H9 (cell line): Measurements from ENCODE around the gene RPS4Y2. TPM values are rescaled to one million over a fixed set of nuclear protein-coding genes. Genes with fewer than 3 reads are reported as not detected.

Source experiments
- DNase-seq: peaks from one replicate; pipeline ENCODE4 v3.0.0-alpha.2; 2017
- H2AFZ ChIP-seq: one replicate; pipeline ENCODE4 v1.6.1; 2013; ENCODE audit warnings: mild to moderate bottlenecking, low read length, control low read depth, moderate library complexity
- H2AK5ac ChIP-seq: 2 replicates; pipeline ENCODE4 v1.6.1; 2013; ENCODE audit warnings: low read length, control low read depth, mixed read lengths; ENCODE audit not compliant: insufficient read length
- H2BK120ac ChIP-seq: one replicate; pipeline ENCODE4 v1.6.1; 2013; ENCODE audit warnings: low read depth, mild to moderate bottlenecking, low read length, control low read depth, inconsistent platforms; ENCODE audit not compliant: poor library complexity, severe bottlenecking
- H2BK12ac ChIP-seq: 2 replicates; pipeline ENCODE4 v1.6.1; 2013; ENCODE audit warnings: low read length, control low read depth, mixed read lengths, low read depth; ENCODE audit not compliant: insufficient read length
- H2BK15ac ChIP-seq: 2 replicates; pipeline ENCODE4 v1.6.1; 2013; ENCODE audit warnings: low read depth, low read length, control low read depth
- H2BK20ac ChIP-seq: one replicate; pipeline ENCODE4 v1.6.1; 2013; ENCODE audit warnings: low read depth, mild to moderate bottlenecking, low read length, control low read depth, inconsistent platforms; ENCODE audit not compliant: poor library complexity, severe bottlenecking
- H2BK5ac ChIP-seq: 2 replicates; pipeline ENCODE4 v1.6.1; 2013; ENCODE audit warnings: low read length, control low read depth, mixed read lengths; ENCODE audit not compliant: insufficient read length
- H3K14ac ChIP-seq: 2 replicates; pipeline ENCODE4 v1.6.1; 2013; ENCODE audit warnings: low read length, control low read depth; ENCODE audit not compliant: insufficient read depth
- H3K18ac ChIP-seq: 2 replicates; pipeline ENCODE4 v1.6.1; 2013; ENCODE audit warnings: low read depth, mild to moderate bottlenecking, mixed read lengths, low read length, control low read depth; ENCODE audit not compliant: insufficient read length
- H3K23ac ChIP-seq: 2 replicates; pipeline ENCODE4 v1.6.1; 2013; ENCODE audit warnings: low read length, control low read depth, mixed read lengths, low read depth; ENCODE audit not compliant: insufficient read length
- H3K23me2 ChIP-seq: 2 replicates; pipeline ENCODE4 v1.6.1; 2013; ENCODE audit warnings: low read depth, mild to moderate bottlenecking, mixed read lengths, low read length, control low read depth; ENCODE audit not compliant: insufficient read length, poor library complexity, severe bottlenecking
- H3K27ac ChIP-seq: 2 replicates; pipeline ENCODE4 v1.5.1; 2013; ENCODE audit warnings: low read length, control low read depth, mixed read lengths, low read depth; ENCODE audit not compliant: insufficient read length
- H3K27me3 ChIP-seq: 2 replicates; pipeline ENCODE4 v1.6.1; 2013; ENCODE audit warnings: low read length, control low read depth, inconsistent platforms; ENCODE audit not compliant: insufficient read depth
- H3K4ac ChIP-seq: 2 replicates; pipeline ENCODE4 v1.6.1; 2013; ENCODE audit warnings: low read depth, mild to moderate bottlenecking, control low read depth, inconsistent platforms, low read length, moderate library complexity
- H3K4me1 ChIP-seq: 2 replicates; pipeline ENCODE4 v1.6.1; 2013; ENCODE audit warnings: low read length, control low read depth, inconsistent platforms; ENCODE audit not compliant: insufficient read depth
- H3K4me2 ChIP-seq: 2 replicates; pipeline ENCODE4 v1.6.1; 2013; ENCODE audit warnings: low read length, control low read depth, mixed read lengths; ENCODE audit not compliant: insufficient read length, insufficient read depth
- H3K56ac ChIP-seq: 2 replicates; pipeline ENCODE4 v1.6.1; 2013; ENCODE audit warnings: low read depth, mild to moderate bottlenecking, mixed read lengths, low read length, control low read depth; ENCODE audit not compliant: insufficient read length
- H3K79me1 ChIP-seq: 2 replicates; pipeline ENCODE4 v1.6.1; 2013; ENCODE audit warnings: low read depth, mild to moderate bottlenecking, moderate library complexity, low read length, control low read depth, inconsistent platforms; ENCODE audit not compliant: insufficient read depth, poor library complexity, severe bottlenecking
- H3K79me2 ChIP-seq: 2 replicates; pipeline ENCODE4 v1.6.1; 2013; ENCODE audit warnings: low read length, control low read depth, inconsistent platforms; ENCODE audit not compliant: insufficient read depth
- H3K9ac ChIP-seq: 2 replicates; pipeline ENCODE4 v1.6.1; 2013; ENCODE audit warnings: low read length, control low read depth, mixed read lengths; ENCODE audit not compliant: insufficient read length; ENCODE audit errors: extremely low read depth
- H3K9me3 ChIP-seq: one replicate; pipeline ENCODE4 v1.6.1; 2013; ENCODE audit warnings: low read depth, low read length, inconsistent platforms; ENCODE audit not compliant: control insufficient read depth
- H3T11ph ChIP-seq: one replicate; pipeline ENCODE4 v1.6.1; 2013; ENCODE audit warnings: mild to moderate bottlenecking, low read length, control low read depth, inconsistent platforms
- H4K20me1 ChIP-seq: one replicate; pipeline ENCODE4 v1.6.1; 2013; ENCODE audit not compliant: control insufficient read depth, insufficient read length, insufficient read depth
- H4K5ac ChIP-seq: 2 replicates; pipeline ENCODE4 v1.6.1; 2013; ENCODE audit warnings: low read depth, mild to moderate bottlenecking, mixed read lengths, low read length, control low read depth; ENCODE audit not compliant: insufficient read length
- H4K8ac ChIP-seq: replicated peaks from 2 replicates; pipeline ENCODE4 v1.6.1; 2013; ENCODE audit warnings: low read length, control low read depth, mixed read lengths, low read depth; ENCODE audit not compliant: insufficient read length
- H4K91ac ChIP-seq: 2 replicates; pipeline ENCODE4 v1.6.1; 2013; ENCODE audit warnings: low read depth, mild to moderate bottlenecking, moderate library complexity, mixed read lengths, low read length, control low read depth; ENCODE audit not compliant: insufficient read length
- H3K27ac Mint-ChIP-seq, 3 experiments: 2 replicates in 2 of 3; 3 replicates in 1 of 3; pipeline ENCODE4 v1.8.0; 2020 to 2021; ENCODE audit warnings: mixed read lengths in 3 of 3, mild to moderate bottlenecking in 1 of 3, moderate library complexity in 1 of 3
- H3K27me3 Mint-ChIP-seq: 2 replicates; pipeline ENCODE4 v1.8.0; 2021; ENCODE audit warnings: low read depth, mild to moderate bottlenecking, moderate library complexity, mixed read lengths
- H3K36me3 Mint-ChIP-seq, 3 experiments: 2 replicates in 2 of 3; 3 replicates in 1 of 3; pipeline ENCODE4 v1.8.0; 2020 to 2021; ENCODE audit warnings: low read depth in 3 of 3, mixed read lengths in 3 of 3; ENCODE audit not compliant: insufficient read depth in 1 of 3
- H3K4me1 Mint-ChIP-seq, 2 experiments: 2 replicates each; pipeline ENCODE4 v1.8.0; 2020; ENCODE audit warnings: mixed read lengths in 2 of 2
- H3K4me3 Mint-ChIP-seq, 2 experiments: 2 replicates in 1 of 2; 3 replicates in 1 of 2; pipeline ENCODE4 v1.8.0; 2020 to 2021; ENCODE audit warnings: mild to moderate bottlenecking in 2 of 2, mixed read lengths in 2 of 2, moderate library complexity in 1 of 2
- H3K9me3 Mint-ChIP-seq, 2 experiments: 2 replicates in 1 of 2; 3 replicates in 1 of 2; pipeline ENCODE4 v1.8.0; 2020; ENCODE audit warnings: mild to moderate bottlenecking in 2 of 2, mixed read lengths in 2 of 2, moderate library complexity in 1 of 2
- WGBS: extraction: QIAGEN DNeasy Blood & Tissue Kit; methylation state at CpG from one replicate; pipeline ENCODE4 v1.1.7; 2013; ENCODE audit warnings: missing lambda C conversion rate, low lambda C conversion rate, mixed read lengths; ENCODE audit not compliant: insufficient read length; ENCODE audit errors: extremely low coverage; 5-methylcytosine and 5-hydroxymethylcytosine counted together
- long read RNA-seq: library from polyadenylated mRNA; unstranded; transcript quantifications from one replicate; pipeline ENCODE4 v2.0.0, GENCODE V29; 2020
- total RNA-seq: library from RNA; stranded (reverse); gene quantifications from 2 replicates; pipeline ENCODE4 v1.2.1, GENCODE V29; 2021
- TF ChIP-seq, protein P1 (sequence below): fragments of 200-600 bp; sonication (generic); conservative IDR thresholded peaks from 3 replicates; pipeline ENCODE4 v1.8.0; 2021; ENCODE audit warnings: antibody characterized with exemption, mild to moderate bottlenecking

Gene RPS4Y2
- not detected in 2 replicates for total RNA-seq
- long read RNA-seq, result 0 reads

DNA sequence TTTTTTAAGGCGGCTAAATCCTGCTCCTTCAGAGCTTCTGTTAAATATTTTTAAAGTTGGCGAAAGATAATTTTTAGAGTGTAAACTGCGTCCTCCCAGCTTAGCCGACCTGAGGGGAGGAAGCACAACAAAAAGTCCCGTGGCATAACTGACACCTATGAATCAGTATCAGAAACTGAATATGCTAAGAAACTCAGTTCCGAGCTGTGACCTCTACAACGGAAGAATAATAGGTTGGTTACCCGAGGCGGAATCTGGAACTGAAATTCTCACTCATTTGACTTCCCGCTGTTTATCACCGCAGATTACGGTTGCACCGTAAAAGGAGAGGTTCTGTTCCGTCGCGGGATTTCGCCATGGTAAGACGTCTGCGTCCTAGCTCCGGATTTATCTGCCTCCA lies at the start of gene RPS4Y2:
RPS4Y2 (plus strand) TSS at position 301 of the 400 bp plus-strand sequence; CDS start at position 357, 56 bp downstream.
- no CpG with 5 or more reads among the region's 20 CpGs for WGBS
- TF ChIP-seq, protein P1, sequence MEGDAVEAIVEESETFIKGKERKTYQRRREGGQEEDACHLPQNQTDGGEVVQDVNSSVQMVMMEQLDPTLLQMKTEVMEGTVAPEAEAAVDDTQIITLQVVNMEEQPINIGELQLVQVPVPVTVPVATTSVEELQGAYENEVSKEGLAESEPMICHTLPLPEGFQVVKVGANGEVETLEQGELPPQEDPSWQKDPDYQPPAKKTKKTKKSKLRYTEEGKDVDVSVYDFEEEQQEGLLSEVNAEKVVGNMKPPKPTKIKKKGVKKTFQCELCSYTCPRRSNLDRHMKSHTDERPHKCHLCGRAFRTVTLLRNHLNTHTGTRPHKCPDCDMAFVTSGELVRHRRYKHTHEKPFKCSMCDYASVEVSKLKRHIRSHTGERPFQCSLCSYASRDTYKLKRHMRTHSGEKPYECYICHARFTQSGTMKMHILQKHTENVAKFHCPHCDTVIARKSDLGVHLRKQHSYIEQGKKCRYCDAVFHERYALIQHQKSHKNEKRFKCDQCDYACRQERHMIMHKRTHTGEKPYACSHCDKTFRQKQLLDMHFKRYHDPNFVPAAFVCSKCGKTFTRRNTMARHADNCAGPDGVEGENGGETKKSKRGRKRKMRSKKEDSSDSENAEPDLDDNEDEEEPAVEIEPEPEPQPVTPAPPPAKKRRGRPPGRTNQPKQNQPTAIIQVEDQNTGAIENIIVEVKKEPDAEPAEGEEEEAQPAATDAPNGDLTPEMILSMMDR, result no peak
- H3K27me3 Mint-ChIP-seq, result no peaks in the 10 kb centered on the region

More for the DNA sequence above, at the start of gene RPS4Y2:
- H3K27ac ChIP-seq, result no peak within 1 kb of the TSS
- no peaks in the 10 kb centered on the region for H3K9me3 ChIP-seq
- Mint-ChIP-seq H3K4me3 (no peak within 1 kb of the TSS), H3K27ac (no peak within 1 kb of the TSS), H3K9me3 (no peaks in the 10 kb centered on the region), H3K36me3 (no peaks in the 10 kb centered on the region), H3K4me1 (no peaks in the 10 kb centered on the region)
- no peak within 1 kb of the TSS for H4K8ac ChIP-seq
- H2AK5ac ChIP-seq, result no peak within 1 kb of the TSS
- no peak within 1 kb of the TSS for H2BK20ac ChIP-seq
- no peaks in the 10 kb centered on the region for H3K79me2 ChIP-seq
- no peak within 1 kb of the TSS for H2BK5ac ChIP-seq
- no peaks in the 10 kb centered on the region for H3K27me3 ChIP-seq
- H3T11ph ChIP-seq, result no peak within 1 kb of the TSS
- H3K4me1 ChIP-seq, result no peaks in the 10 kb centered on the region
- no peak within 1 kb of the TSS for H3K14ac ChIP-seq
- no peak within 1 kb of the TSS for H2BK15ac ChIP-seq
- no peak within 1 kb of the TSS for H2BK120ac ChIP-seq
- no peaks in the 10 kb centered on the region for H3K79me1 ChIP-seq
- H3K56ac ChIP-seq, result no peak within 1 kb of the TSS
- no peak within 1 kb of the TSS for H3K4ac ChIP-seq
- no peak within 1 kb of the TSS for H3K18ac ChIP-seq
- H3K23me2 ChIP-seq, result no peaks in the 10 kb centered on the region
- H4K5ac ChIP-seq, result no peak within 1 kb of the TSS
- no peak within 1 kb of the TSS for H3K23ac ChIP-seq
- H2AFZ ChIP-seq, result no peak within 1 kb of the TSS
- H4K91ac ChIP-seq, result no peak within 1 kb of the TSS
- no peak within 1 kb of the TSS for H3K4me2 ChIP-seq
- no peaks in the 10 kb centered on the region for H4K20me1 ChIP-seq
- no peak within 1 kb of the TSS for H2BK12ac ChIP-seq
- DNase-seq, result no peak
- H3K9ac ChIP-seq, result no peak within 1 kb of the TSS
